Mucosa of stomach (tissue), 1 donor: ENCODE data around the gene ZBTB16.

ENCODE experiments used
- H3K27me3 ChIP-seq: one replicate; pipeline ENCODE4 v1.7.0; 2013; ENCODE audit warnings: mild to moderate bottlenecking, low read length; ENCODE audit not compliant: control insufficient read depth, insufficient read depth
- H3K36me3 ChIP-seq: one replicate; pipeline ENCODE4 v1.7.0; 2013; ENCODE audit warnings: low read length; ENCODE audit not compliant: control insufficient read depth, insufficient read depth
- H3K4me1 ChIP-seq: one replicate; pipeline ENCODE4 v1.7.0; 2013; ENCODE audit warnings: mild to moderate bottlenecking, low read length; ENCODE audit not compliant: control insufficient read depth, insufficient read depth
- H3K4me3 ChIP-seq: one replicate; pipeline ENCODE4 v1.7.0; 2013; ENCODE audit warnings: low read length
- H3K9ac ChIP-seq: one replicate; pipeline ENCODE4 v1.7.0; 2013; ENCODE audit warnings: mild to moderate bottlenecking, low read length, moderate library complexity
- H3K9me3 ChIP-seq: one replicate; pipeline ENCODE4 v1.7.0; 2013; ENCODE audit warnings: mild to moderate bottlenecking, low read length, moderate library complexity; ENCODE audit not compliant: control insufficient read depth
- donor health status: Pancreatic carcinoma.

The ZBTB16 gene

GRCh38 chr11:114073007-114073827 lies 13.7 kb downstream of the ZBTB16 start:
- peaks cover 20% of the 10 kb centered on the region for H3K27me3 ChIP-seq
- H3K9me3 ChIP-seq: no peaks in the 10 kb centered on the region
- H3K4me1 ChIP-seq: peaks cover 19% of the 10 kb centered on the region
- no peaks in the 10 kb centered on the region for H3K36me3 ChIP-seq
- H3K4me3 ChIP-seq: no peak overlapping the region
- H3K9ac ChIP-seq: no peak overlapping the region

- Histone ChIP-seq H3K9ac (no peak overlapping the region), H3K27me3 (peaks cover 23% of the 10 kb centered on the region), H3K9me3 (no peaks in the 10 kb centered on the region), H3K36me3 (no peaks in the 10 kb centered on the region), H3K4me3 (no peak overlapping the region), H3K4me1 (peaks cover 20% of the 10 kb centered on the region)
These were observed 14.4 kb downstream of the ZBTB16 start for GRCh38 chr11:114073828-114074381.

DNA sequence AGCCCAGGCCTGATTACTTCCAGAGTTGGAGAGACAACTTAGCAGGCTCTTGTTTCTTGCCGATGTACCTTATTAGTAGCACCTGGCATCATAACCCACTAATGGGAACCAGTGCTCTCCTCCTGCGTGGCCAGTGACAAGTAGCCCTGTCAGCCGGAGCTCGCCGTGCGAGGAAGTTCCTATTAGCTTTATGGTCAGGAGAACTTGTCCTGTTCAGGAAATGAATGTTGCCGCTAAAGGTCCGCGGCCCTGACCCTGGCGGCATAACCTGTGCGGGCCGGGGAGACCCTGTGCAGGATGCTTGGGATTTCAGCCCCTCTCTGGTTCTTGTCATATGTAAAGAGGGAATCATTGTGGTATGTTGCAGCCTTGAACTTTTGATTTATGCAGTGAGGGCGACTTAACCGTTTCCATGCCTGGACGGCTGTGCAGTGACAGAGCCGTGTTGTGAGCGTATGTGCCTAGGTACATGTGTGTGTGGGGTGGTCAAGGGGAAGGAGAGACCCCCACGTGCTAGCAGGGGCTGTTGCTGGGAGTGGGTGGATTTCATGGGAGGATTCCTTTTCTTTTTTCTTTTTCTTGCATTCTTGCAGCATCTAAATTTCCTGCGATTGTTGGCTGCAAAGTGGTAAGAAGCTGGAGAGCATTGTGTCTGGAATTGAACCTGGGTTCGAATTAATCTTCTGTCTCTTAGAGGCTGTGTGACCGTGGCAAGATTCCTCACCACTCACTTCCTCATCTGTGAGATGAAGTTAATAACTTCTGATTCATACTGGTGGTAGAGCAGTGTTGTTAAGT lies 15.2 kb downstream of the ZBTB16 start:
- H3K4me3 ChIP-seq: no peak overlapping the region
- no peak overlapping the region for H3K9ac ChIP-seq
- H3K27me3 ChIP-seq: peaks cover 23% of the 10 kb centered on the region
- H3K36me3 ChIP-seq: no peaks in the 10 kb centered on the region
- no peaks in the 10 kb centered on the region for H3K9me3 ChIP-seq
- H3K4me1 ChIP-seq: peaks cover 29% of the 10 kb centered on the region

- Histone ChIP-seq H3K9ac (no peak overlapping the region), H3K36me3 (no peaks in the 10 kb centered on the region), H3K4me1 (peaks cover 33% of the 10 kb centered on the region), H3K4me3 (no peak overlapping the region), H3K27me3 (peaks cover 23% of the 10 kb centered on the region), H3K9me3 (no peaks in the 10 kb centered on the region)
These were observed 15.8 kb downstream of the ZBTB16 start for GRCh38 chr11:114075344-114075610.

DNA sequence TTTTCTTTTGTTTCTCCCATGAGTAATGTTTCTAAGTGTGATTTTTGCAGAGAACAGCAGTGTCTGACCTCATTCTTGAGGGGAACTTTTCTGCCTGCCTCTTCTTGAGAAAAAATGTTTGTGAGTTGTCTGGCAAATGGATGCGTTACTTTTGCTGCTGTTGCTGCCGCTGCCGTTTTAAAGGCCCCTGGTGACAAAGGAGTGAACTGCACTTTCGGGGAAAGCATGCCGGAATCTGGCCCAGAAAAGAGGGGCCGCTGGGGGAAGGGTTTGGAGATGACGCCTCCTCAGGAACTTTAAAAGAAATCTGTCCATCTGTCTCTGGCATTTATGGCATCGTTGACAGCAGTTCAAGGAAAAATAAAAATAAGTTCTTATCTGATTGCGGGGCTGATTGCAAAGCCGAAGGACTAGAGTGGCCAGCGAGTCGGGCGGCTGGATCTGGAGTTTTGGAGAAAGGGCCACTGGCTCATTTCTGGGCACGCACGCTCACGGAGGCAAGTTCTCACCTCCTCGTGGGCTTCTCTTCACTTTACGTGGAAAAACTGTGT lies 16.5 kb downstream of the ZBTB16 start:
- no peaks in the 10 kb centered on the region for H3K9me3 ChIP-seq
- peaks cover 23% of the 10 kb centered on the region for H3K27me3 ChIP-seq
- H3K9ac ChIP-seq: no peak overlapping the region
- no peak overlapping the region for H3K4me3 ChIP-seq
- no peaks in the 10 kb centered on the region for H3K36me3 ChIP-seq
- peaks cover 38% of the 10 kb centered on the region for H3K4me1 ChIP-seq

GRCh38 chr11:114076921-114077331 lies 17.4 kb downstream of the ZBTB16 start:
- Histone ChIP-seq H3K4me1 (peaks cover 42% of the 10 kb centered on the region), H3K9me3 (no peaks in the 10 kb centered on the region)

DNA sequence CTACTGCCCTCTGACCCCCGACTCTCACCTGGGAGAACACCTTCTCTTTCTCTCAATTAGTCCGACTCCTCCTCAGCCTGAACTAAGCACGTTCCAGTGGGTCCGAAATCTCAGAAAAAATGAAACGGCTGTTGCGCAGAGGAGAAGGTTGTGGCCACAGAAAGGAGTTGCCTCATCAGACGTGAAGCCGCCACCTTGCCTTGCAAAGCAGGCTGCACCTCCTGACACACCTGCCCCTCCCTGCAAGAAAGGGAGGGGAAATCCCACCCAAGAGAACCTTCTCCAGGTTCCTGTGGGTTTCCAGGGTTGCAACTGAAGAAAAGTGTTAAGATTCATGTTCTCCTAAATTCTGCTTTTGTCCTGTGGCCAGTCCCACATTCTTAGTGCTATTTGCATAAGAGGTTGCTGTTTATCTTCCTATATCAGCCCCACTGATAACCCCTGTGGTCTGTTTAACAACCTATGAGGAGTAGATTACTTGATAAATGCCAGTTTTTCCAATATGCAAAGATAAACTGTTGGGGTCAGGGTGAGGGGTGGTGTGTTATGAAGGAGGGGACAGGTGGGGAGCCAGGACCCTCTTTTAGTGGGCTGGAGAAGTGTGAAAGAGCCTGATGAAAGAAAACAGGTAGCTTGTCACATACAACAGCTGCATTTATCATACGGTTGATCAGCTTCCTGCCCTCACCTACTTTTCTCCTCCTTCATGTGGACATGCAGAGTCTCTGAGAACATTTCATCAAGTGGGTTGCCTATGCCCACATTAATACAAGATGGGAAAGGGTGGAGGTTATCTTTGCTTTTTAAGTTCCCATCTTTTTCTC lies 18.2 kb downstream of the ZBTB16 start:
- H3K4me1 ChIP-seq: peaks cover 42% of the 10 kb centered on the region
- peaks cover 23% of the 10 kb centered on the region for H3K27me3 ChIP-seq
- no peak overlapping the region for H3K4me3 ChIP-seq
- no peak overlapping the region for H3K9ac ChIP-seq
- H3K9me3 ChIP-seq: no peaks in the 10 kb centered on the region
- no peaks in the 10 kb centered on the region for H3K36me3 ChIP-seq

More at GRCh38 chr11:114076921-114077331, 17.4 kb downstream of the ZBTB16 start:
- no peak overlapping the region for H3K4me3 ChIP-seq
- H3K36me3 ChIP-seq: no peaks in the 10 kb centered on the region
- H3K27me3 ChIP-seq: peaks cover 23% of the 10 kb centered on the region
- H3K9ac ChIP-seq: no peak overlapping the region

- Histone ChIP-seq H3K9ac (no peak overlapping the region), H3K9me3 (no peaks in the 10 kb centered on the region), H3K4me3 (no peak overlapping the region), H3K27me3 (peaks cover 23% of the 10 kb centered on the region), H3K36me3 (no peaks in the 10 kb centered on the region), H3K4me1 (peaks cover 42% of the 10 kb centered on the region)
These were observed 18.9 kb downstream of the ZBTB16 start for GRCh38 chr11:114078423-114078822.

GRCh38 chr11:114079511-114080065 lies 20.1 kb downstream of the ZBTB16 start:
- H3K27me3 ChIP-seq: peaks cover 23% of the 10 kb centered on the region
- peaks cover 42% of the 10 kb centered on the region for H3K4me1 ChIP-seq
- H3K9me3 ChIP-seq: no peaks in the 10 kb centered on the region
- no peaks in the 10 kb centered on the region for H3K36me3 ChIP-seq
- no peak overlapping the region for H3K9ac ChIP-seq
- no peak overlapping the region for H3K4me3 ChIP-seq

DNA sequence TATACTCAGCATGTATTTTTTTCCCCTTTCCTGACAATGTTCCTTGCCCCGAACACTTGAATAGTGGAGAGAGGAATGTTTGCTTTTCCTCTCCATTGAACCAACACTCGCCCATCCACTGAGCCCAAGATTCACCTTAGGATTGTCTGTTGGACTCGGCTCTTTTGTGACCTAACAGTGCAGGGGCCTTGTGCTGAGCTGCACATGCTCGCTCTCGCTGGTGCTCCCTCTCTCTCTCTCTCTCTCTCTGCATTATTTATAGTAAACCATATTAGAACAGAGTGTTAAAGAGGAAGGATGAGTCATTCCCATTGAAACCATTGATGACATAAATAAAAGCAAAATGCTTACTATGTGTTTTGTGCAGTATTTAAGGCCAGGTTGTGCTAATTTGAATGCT lies 20.7 kb downstream of the ZBTB16 start:
- H3K9ac ChIP-seq: no peak overlapping the region
- H3K9me3 ChIP-seq: no peaks in the 10 kb centered on the region
- H3K36me3 ChIP-seq: no peaks in the 10 kb centered on the region
- H3K27me3 ChIP-seq: peaks cover 23% of the 10 kb centered on the region
- H3K4me3 ChIP-seq: no peak overlapping the region
- H3K4me1 ChIP-seq: peaks cover 42% of the 10 kb centered on the region

DNA sequence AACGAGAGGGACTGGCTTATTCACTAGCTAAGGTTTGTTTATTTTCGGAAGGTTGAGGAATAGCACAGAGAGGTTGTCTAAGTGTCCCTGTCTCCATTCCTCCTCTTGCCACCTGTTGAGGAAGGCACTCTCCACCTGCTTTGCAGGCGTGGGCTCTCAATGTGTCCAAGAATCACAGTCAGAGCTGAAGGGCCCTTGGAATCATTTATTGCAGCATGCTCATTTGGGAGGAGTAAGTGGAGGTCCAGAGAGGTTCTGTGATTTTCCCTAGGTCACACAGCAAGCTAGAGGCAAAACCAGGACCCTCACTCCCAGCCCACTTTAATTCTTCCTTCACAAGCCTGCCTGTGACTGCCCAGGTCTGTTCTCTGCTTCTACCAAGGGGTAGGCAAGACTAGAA lies 21.3 kb downstream of the ZBTB16 start:
- Histone ChIP-seq H3K4me1 (peaks cover 45% of the 10 kb centered on the region), H3K9ac (no peak overlapping the region), H3K36me3 (no peaks in the 10 kb centered on the region), H3K4me3 (no peak overlapping the region), H3K9me3 (no peaks in the 10 kb centered on the region), H3K27me3 (peaks cover 23% of the 10 kb centered on the region)
